T-helper 22 cell (primary cell): ENCODE results near the gene SH2D3C.
"Not testable (repeated sequence)": the region's sequence is repeated elsewhere in the genome, so short reads cannot be mapped to it uniquely, and the experiment has no call there.

Experiments used
- DNase-seq: peaks from one replicate; pipeline ENCODE4 v3.0.0-alpha.2; 2020; ENCODE audit warnings: low read depth

Gene SH2D3C

GRCh38 chr9:127783111-127784008 lies 4.9 kb upstream of the SH2D3C start:
- peak; percentile 73 for DNase-seq

GRCh38 chr9:127781806-127782205 lies 3.3 kb upstream of the SH2D3C start:
- DNase-seq = no peak

DNA sequence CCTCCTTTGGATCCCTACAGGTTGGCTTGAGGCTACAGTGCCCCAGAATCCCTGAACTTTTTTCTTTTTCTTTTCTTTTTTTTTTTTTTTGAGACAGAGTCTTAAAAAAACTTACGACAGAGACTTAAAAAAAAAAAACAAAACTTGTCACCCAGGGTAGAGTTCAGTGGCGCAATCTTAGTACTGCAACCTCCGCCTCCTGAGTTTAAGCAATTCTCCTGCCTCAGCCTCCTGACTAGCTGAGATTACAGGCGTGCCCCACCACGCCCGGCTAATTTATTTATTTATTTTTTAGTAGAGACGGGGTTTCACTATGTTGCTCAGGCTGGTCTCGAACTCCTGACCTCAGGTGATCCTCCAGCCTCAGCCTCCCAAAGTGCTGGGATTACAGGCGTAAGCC lies 2.4 kb upstream of the SH2D3C start:
- DNase-seq = not testable (repeated sequence)

- DNase-seq = no peak
These were observed 1.8 kb upstream of the SH2D3C start for GRCh38 chr9:127780126-127780885.

DNA sequence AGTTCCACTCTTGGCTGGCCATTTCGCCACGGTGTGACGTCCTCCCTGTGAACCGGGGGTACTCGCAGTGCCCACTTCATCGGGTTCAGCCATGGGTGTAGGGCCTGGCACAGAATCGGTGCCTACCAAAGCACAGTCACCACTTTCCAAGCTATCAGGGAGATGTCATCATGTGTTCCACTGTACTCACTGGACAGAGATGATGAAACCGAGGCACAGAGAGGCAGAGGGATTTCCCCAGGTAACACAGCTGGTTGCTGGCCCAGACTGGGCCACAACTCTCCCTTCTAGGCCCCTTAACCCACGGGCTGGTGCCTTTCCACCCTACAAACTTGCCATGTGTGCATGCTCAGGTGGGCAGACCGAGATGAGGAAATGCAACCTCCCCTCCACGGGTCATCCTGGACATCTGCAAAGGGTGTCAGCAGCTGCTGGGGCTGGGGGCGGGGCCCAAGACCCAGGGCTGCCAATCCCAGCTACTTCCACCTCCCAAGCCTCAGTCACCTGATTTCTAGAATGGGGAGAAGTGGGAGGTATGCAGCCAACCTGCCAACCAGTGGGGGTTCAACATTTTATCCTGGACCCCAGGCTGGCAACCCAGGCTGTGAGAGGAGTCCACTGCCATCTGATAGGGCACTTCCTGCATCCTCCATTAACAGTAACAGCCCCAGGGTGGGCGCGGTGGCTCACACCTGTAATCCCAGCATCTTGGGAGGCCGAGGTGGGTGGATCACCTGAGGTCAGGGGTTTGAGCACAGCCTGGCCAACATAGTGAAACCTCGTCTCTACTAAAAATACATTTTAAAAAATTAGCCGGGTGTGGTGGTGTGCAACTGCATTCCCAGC lies 893 bp upstream of the SH2D3C start:
- peak; percentile 46 for DNase-seq

DNA sequence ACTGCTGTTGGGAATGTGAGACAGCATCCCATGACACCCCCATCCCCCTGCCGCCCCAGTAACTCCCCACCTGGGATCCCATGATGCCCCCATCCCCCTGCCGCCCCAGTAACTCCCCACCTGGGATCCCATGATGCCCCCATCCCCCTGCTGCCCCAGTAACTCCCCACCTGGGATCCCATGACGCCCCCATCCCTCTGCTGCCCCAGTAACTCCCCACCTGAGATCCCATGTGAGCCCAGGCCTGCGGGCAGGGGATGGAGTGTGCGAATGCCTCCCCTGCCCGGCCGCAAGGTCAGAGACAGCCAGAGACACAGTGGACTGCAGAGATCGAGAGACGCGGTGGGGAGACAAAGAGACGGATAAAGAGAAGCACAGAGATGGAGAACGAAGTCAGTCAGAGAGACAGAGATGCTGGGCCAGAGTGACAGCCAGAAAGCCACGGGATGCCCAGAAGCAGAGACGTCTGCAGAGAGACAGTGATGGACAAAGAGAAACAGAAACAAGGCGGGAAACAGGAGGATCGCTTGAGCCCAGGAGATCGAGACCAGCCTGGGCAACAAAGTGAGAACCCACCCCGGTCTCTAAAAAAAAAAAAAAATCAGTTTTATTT lies 992 bp downstream of the SH2D3C start:
- no peak for DNase-seq

- no peak for DNase-seq
These were observed 1.6 kb downstream of the SH2D3C start for GRCh38 chr9:127776924-127777289.

- DNase-seq = peak; percentile 61
These were observed 2.1 kb downstream of the SH2D3C start for GRCh38 chr9:127776195-127776923.

DNA sequence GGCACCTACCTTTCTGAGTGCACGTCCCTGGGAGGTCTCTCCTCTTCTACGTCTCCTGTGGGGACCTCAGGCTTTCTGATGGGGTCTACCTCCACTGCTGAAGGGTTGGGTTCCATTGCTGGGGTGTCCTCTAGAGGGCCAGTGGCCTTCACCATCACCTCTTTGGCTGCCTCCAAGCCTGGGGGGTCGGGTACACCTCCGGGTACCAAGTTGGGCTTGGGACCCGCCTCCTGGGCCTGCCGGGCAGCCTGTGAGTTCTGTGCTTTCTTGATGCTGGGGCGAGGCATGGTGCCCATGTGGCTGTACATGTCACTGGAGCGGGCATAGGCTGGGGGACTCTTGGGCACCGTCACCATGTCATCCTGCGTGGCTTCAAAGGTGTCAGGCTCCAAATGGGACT lies 4.5 kb downstream of the SH2D3C start:
- no peak for DNase-seq

DNA sequence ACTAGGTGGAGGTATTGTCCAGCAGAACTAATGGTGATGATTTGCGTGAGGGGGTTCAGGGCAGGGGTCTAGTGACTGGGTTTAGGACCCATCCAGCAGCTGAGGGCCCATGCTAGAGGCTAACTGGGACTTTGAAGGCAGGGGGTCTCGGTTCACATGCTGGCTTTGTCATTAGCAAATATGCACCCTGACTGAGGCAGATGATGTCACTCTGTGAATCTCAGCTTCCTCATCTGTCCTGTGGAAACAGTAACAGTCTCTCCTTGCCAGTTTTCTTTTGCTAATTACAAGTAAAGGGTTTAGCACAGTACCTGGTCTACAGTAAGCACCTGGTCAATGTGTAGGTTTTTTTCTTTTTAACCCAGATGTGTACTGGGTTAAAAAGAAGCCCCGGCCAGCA lies 5.2 kb downstream of the SH2D3C start:
- no peak for DNase-seq

DNA sequence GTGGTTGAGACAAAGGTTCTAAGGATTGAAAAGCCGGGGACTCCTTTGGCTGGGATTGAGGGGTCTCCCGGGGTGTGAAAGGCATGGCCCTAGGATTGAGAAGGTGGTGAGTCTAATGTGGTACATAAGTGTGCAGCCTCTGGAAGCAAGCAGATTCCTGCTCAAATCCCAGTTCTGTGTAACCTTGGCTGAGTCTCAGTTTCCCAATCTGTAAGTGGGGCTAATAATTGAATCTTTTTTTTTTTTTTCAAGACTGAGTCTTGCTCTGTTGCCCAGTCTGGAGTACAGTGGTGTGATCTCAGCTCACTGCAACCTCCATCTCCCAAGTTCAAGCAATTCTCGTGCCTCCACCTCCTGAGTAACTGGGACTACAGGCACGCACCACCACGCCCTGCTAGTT lies 5.9 kb downstream of the SH2D3C start:
- DNase-seq = no peak

- DNase-seq = no peak
These were observed 6.8 kb downstream of the SH2D3C start for GRCh38 chr9:127771570-127772189.

- DNase-seq = peak; percentile 91
These were observed 7.4 kb downstream of the SH2D3C start for GRCh38 chr9:127770905-127771569.

DNA sequence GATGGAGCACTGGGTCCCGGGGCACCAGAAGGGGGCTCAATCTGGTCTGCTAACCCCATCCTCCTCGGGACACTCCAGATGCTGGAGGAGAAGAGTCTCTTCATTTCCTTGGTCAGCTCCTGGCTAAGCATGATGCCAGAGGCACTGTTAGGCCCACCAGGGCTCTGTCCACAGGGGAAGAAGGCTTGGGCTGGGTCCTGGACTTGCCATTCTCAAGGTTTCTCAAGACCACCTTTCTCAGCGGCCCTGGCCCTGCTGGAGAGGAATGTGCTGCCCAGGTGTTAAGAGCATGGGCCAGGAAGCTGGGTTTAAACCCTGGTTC lies 7.9 kb downstream of the SH2D3C start:
- no peak for DNase-seq

DNA sequence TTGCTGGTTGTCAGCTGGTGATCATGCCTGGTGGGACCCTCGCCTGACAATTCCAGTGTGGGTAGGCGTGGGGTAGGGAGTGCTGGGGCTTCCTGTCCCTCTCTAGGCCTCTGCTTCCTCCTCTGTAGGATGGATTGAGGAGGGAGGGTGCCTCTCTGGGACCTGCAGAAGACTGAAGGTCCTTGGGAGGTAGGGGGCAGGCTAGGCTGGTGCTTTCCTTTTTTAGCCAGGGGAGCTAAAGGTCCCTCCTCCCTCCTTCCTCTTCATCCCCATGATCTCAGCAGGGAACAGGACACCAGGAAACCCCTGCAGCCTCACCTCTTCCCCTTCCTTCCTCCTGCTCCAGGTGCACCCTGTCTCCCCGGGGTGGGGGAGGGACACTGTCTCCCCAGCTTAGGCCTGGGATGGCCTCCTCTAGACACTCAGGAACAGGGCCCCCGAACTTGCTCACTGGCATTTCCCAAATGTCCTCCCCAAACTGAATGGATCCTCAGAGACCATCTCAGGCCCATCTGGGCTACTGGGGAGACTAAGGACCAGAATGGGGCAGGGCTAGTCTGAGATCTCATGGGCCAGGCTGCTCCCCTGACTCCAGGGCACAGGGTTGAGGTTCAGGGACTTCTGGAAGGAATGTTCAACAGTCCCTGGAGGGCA lies 8.4 kb downstream of the SH2D3C start:
- DNase-seq = no peak

DNA sequence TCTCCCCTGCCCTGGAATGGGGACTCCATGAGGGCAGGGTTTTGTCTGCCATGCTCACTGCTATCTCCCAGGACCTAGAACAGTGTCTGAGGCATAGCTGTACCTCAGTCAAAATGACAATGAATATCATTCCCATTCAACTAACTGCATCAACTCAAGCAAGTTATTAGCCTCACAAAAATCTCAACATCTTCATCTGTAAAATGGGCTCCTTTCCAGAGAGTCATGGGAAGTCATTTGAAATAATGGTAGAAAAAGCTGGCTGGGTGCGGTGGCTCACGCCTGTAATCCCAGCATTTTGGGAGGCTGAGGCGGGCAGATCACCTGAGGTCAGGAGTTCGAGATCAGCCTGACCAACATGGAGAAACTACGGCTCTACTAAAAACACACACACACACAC lies 9.4 kb downstream of the SH2D3C start:
- DNase-seq = no peak

DNA sequence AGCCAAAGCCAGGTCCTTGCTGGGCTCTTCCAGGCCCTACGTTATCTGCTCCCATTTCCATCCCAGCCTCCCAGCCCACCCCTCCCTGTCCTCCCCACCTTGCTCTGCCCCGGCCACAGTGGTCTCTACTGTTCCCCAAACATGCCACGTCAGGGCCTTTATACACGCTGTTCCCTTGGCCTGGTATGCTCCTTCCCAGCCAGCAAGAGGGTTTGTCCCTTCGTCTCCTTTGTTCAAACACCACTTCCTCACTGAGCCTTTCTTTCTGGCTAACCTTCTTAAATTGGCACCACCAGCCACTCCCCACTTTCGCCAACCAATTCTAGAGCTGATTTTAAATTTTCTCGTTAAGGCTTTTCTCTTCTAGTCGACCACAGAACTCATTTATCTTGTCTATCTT lies 9.8 kb downstream of the SH2D3C start:
- no peak for DNase-seq

DNA sequence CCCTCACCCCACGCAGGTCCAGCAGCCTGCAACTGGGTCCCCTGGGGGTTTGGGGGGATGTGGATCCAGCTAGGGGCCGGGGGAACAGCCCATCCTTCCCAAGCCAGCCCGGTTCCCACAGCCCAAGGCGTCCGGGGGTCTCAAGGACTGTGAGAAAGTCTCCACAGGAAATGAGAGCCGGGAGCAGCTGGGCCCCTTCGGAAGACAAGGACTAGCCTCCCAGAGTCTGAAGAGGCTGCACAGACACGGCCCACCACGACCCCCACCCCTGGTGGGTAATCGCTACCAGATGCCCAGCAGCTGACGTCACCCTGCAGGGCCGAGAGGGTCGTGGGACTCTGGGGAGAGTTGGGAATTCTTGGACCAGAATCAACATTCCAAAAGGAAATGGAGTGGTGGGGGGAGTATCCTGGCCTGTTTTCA lies 10.5 kb downstream of the SH2D3C start:
- DNase-seq = no peak

GRCh38 chr9:127767410-127767809 lies 11.1 kb downstream of the SH2D3C start:
- no peak for DNase-seq

DNA sequence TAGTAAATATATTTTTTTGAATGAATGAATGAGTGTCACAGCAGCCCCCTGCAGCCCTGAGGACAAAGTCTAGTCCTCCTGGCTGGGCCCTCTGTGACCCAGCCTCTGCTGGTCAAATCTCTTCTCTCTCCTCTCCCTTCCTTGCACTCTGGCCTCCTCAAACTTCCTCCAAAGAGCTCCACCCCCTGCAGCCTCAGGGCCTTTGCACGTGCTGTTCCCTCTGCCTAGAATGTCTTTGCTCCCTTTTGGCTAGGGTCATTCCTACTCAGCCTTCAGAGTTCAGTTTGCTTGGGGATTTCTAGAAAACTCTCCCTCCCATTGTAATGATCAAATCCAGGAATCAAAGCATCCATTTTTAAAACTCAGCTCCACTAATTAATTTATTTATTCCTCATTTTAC lies 13.0 kb downstream of the SH2D3C start:
- DNase-seq = no peak
